Brain microvascular endothelial cell (primary cell): ENCODE data around the gene ASF1B.

Source experiments
- DNase-seq: peaks from one replicate; pipeline ENCODE4 v3.0.0-alpha.2; 2020
- H3K27ac ChIP-seq: fragments of 250-450 bp; sonication (Bioruptor Pico); 2 replicates; pipeline ENCODE4 v1.5.1; 2020; ENCODE audit warnings: mild to moderate bottlenecking, moderate library complexity
- H3K27me3 ChIP-seq: fragments of 250-450 bp; sonication (Bioruptor Pico); replicated peaks from 2 replicates; pipeline ENCODE4 v1.5.1; 2020; ENCODE audit warnings: mild to moderate bottlenecking
- H3K36me3 ChIP-seq: fragments of 250-450 bp; sonication (Bioruptor Pico); replicated peaks from 2 replicates; pipeline ENCODE4 v1.5.1; 2020; ENCODE audit warnings: mild to moderate bottlenecking
- H3K4me3 ChIP-seq: 2 replicates; pipeline ENCODE4 v1.5.1; 2011; ENCODE audit warnings: low read depth, mild to moderate bottlenecking, control low read depth, low read length, moderate library complexity
- in situ Hi-C: cut with HindIII; loops from 2 replicates; pipeline ENCODE4 v1.10.0; 2017; ENCODE audit warnings: low sequenced_read_pairs, low pct_ligation_motif_present
- TF ChIP-seq, protein P1 (sequence below): IDR thresholded peaks from 2 replicates; pipeline ENCODE4 v1.5.1; 2011; ENCODE audit warnings: low read depth, mild to moderate bottlenecking, moderate library complexity, low read length, control low read depth, inconsistent platforms; ENCODE audit errors: missing control alignments

The ASF1B gene

DNA sequence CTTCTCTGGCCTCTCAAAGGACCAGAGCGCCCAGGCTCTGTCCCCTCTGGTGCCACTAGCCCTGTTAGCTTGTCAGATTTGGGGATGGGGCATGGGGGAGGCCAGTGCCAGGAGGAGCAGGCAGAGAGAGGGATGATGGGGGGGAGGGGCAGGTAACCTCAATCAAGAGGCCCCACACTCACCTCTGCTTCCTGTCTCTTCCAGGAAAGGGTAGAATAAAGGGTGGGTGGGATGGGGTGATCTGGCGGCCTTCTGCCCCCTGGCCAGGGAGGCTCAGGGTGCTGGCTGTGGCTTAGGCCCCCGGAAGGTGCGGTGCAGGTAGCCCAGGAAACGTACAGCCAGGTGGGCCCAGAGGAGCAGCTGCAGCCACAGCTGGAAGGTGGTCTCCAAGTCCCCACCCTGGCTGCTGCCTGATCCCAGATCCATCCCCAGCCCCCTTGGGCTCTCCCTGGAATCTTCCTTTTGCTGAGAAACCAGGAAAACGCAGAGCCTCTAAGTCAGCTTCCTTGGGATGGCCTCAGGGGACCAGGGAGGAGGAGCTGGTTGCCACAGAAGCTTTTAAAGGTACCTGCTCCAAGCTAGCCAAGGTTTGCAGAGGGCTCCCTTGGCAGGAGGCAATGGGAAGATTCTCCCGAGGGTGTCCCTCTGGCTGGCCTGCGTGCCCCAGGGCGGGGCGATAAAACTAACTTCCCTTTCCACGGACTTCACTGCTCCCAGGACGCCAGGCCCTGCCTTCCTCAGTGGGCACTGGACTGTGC, 24.2 kb downstream of the ASF1B start:
- no peaks in the 10 kb centered on the region for H3K27me3 ChIP-seq
- TF ChIP-seq, protein P1, sequence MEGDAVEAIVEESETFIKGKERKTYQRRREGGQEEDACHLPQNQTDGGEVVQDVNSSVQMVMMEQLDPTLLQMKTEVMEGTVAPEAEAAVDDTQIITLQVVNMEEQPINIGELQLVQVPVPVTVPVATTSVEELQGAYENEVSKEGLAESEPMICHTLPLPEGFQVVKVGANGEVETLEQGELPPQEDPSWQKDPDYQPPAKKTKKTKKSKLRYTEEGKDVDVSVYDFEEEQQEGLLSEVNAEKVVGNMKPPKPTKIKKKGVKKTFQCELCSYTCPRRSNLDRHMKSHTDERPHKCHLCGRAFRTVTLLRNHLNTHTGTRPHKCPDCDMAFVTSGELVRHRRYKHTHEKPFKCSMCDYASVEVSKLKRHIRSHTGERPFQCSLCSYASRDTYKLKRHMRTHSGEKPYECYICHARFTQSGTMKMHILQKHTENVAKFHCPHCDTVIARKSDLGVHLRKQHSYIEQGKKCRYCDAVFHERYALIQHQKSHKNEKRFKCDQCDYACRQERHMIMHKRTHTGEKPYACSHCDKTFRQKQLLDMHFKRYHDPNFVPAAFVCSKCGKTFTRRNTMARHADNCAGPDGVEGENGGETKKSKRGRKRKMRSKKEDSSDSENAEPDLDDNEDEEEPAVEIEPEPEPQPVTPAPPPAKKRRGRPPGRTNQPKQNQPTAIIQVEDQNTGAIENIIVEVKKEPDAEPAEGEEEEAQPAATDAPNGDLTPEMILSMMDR, result no peak
- no peak overlapping the region for H3K4me3 ChIP-seq
- no peak overlapping the region for H3K27ac ChIP-seq
- no peak for DNase-seq
- no peaks in the 10 kb centered on the region for H3K36me3 ChIP-seq
- in situ Hi-C loops, result no loop called here

DNA sequence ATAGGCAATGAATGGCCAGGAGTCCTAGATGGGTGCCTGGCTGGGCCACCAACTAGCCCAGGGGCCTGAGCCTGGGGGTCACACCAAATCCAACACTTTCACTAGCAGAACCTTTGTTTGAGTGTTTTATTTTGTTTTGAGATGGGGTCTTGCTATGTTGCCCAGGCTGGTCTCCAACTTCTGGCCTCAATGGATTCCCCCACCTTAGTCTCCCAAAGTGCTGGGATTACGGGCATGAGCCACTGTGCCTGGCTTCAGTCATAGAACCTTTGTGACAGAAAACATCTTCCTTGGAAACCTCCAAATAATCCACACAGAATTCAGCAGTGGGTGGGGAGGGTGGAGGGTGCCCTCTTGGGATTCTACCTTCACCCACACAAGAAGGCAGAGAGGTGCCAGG, 24.9 kb downstream of the ASF1B start:
- Histone ChIP-seq H3K36me3 (peaks cover 2% of the 10 kb centered on the region), H3K4me3 (no peak overlapping the region), H3K27me3 (no peaks in the 10 kb centered on the region), H3K27ac (no peak overlapping the region)
- TF ChIP-seq, protein P1, result no peak
- DNase-seq, result no peak
- in situ Hi-C loops, result no loop called here

DNA sequence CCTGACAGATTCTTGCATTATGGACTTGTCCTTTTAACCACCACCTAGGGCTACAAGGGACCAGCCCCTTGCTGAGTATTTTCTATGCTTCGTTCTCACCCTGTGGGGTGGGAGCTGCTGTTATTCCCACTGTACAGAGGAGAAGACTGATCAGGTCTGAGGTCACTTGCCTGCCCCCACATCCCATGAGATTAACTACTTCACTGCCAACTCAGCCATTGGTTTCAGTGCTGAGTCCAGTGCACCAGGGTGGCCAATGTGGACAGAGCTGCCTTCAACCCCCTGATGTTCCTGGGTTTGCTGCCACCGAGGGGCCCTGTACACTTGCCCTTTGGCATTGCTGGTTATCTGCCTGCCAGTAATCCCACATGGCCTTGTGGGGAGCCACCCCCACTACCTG, 25.7 kb downstream of the ASF1B start:
- in situ Hi-C loops, result no loop called here

DNA sequence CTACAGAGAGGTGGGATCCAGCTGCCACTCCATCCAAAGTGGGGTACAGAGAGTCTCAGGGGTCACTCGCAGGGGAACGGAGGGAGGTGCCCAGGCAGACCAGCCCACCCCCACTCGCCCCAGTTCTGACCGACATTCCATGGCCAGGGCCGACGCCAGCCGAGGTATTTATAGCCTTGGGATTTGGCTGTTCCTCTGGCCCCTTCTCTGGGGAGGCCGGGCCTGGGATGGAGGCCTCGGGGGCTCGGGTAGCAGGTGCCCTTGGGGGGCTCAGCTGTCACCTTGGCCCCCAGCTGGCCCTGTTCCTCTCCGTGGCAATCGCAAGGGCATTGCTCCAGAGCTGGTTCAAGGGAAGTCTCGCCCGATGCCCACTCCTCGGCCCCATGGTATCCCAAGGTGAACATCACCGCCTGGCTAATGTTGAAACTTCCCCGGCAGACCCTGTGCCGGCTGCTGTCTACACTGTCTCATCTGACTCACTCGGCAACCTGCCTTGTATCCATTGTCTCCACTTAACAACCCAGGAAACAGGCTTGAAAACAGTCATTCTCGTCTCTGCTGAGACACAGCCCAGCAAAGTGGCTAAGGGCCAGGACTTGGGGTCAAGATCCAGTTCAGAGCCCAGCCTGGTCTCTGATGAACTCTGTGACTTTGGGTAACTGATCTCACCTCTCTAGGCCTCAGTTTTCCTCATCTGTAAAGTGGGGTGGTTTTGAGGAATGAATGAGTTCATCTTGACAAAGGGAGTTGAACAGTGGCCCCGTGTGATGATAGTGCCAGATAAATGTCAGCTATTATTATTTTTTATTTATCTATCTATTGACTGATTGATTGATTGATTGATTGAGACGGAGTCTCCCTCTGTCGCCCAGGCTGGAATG, 28.6 kb downstream of the ASF1B start:
- Histone ChIP-seq H3K27ac (peak overlapping the region; percentile 25), H3K4me3 (no peak overlapping the region), H3K36me3 (peaks cover 17% of the 10 kb centered on the region), H3K27me3 (no peaks in the 10 kb centered on the region)
- in situ Hi-C loops, result no loop called here
- TF ChIP-seq, protein P1, result no peak
- peak; percentile 73 for DNase-seq

More for the DNA sequence above, 25.7 kb downstream of the ASF1B start:
- no peak overlapping the region for H3K27ac ChIP-seq
- H3K27me3 ChIP-seq, result no peaks in the 10 kb centered on the region
- peaks cover 10% of the 10 kb centered on the region for H3K36me3 ChIP-seq
- no peak overlapping the region for H3K4me3 ChIP-seq
- TF ChIP-seq, protein P1, result no peak
- DNase-seq, result no peak

DNA sequence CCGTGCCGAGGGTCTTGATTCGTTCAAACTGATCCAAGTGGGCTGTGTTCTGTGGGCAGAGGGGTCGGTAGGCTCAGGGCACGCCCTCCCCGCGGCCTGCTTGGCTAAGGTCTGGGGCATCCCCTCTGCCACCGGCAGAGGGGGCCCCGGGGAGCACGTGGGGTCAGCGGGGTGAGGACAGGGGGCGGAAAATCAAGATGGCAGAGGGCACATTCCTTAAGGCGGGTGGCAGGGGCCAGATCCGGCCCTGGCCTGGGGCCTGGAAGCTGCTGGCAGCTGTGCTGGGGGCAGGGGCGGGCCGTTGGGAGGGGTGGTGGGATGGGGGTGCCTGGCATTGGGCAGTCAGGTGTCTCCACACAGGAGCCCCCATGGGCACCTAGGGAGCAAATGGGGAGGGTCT, 29.5 kb downstream of the ASF1B start:
- in situ Hi-C loops, result no loop called here
- Histone ChIP-seq H3K27me3 (no peaks in the 10 kb centered on the region), H3K4me3 (no peak overlapping the region), H3K27ac (no peak overlapping the region), H3K36me3 (peaks cover 27% of the 10 kb centered on the region)
- DNase-seq, result no peak
- TF ChIP-seq, protein P1, result no peak
